Activated CD8-positive, alpha-beta memory T cell treated with anti-CD3 and anti-CD28 coated beads for 36 hours (primary cell): ENCODE results near the gene TARDBP. TPM values are rescaled to one million over a fixed set of nuclear protein-coding genes. Genes with fewer than 3 reads are reported as not detected.
"Not testable (repeated sequence)": the region's sequence is repeated elsewhere in the genome, so short reads cannot be mapped to it uniquely, and the experiment has no call there.

Experiments
- CTCF ChIA-PET: fragments of 350-600 bp; sonication (Branson Sonifier 250); formaldehyde crosslinking; loops from one replicate; lab custom pipeline; 2021; ENCODE audit warnings: antibody characterized with exemption; lab: Charles Lee
- POLR2A ChIA-PET: fragments of 350-600 bp; sonication (Branson Sonifier 250); formaldehyde crosslinking; loops from one replicate; lab custom pipeline; 2021; ENCODE audit warnings: antibody characterized with exemption; lab: Charles Lee
- total RNA-seq, 2 experiments: library from RNA; stranded (reverse); gene quantifications; one replicate each; pipeline ENCODE4 v1.2.3, GENCODE V29; 2021

TARDBP gene
- total RNA-seq, 2 experiments from 2014 or later: 203 to 212 TPM

GRCh38 chr1:10989920-10990516 is 22.4 kb upstream of the TARDBP start:
- CTCF ChIA-PET, POLR2A ChIA-PET: not testable (repeated sequence)

DNA sequence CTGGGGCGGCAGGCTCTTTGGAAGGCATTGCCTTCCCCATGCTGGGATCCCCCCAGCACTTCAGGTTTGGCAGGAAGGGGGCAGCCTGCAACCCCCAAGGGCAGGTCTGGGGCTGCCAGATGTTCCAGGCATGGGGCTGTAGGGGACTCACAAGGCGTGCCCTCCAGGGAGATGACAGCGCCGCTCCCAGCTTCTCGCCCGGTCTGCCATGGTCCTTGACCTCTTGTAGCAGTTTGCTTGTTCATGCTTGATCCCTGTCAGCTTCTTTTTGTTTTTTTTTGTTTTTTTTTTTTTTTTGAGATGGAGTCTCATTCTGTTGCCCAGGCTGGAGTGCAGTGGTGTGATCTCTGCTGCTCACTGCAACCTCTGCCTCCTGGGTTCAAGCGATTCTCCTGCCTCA is 21.6 kb upstream of the TARDBP start:
- POLR2A ChIA-PET: no interaction called here
- CTCF ChIA-PET: interaction anchor here (0.6 to 0.7 kb wide), 2 partner anchors 20 to 1850 kb away, joined by 3 read pairs; no protein-coding TSS in a partner anchor

DNA sequence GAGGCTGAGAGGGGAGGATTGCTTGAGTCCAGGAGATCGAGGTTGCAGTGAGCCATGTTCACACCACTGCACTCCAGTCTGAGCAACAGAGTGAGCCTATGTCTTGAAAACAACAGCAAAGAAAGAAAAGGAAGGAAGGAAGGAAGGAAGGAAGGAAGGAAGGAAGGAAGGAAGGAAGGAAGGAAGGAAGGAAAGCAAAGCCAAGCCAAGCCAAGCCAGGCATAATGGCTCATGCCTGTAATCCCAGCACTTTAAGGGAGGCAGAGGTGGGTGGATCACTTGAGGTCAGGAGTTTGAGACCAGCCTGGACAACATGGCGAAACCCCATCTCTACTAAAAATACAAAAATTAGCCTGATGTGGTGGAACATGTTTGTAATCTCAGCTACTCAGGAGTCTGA is 20.4 kb upstream of the TARDBP start:
- CTCF ChIA-PET, POLR2A ChIA-PET: not testable (repeated sequence)

GRCh38 chr1:10992864-10993263 is 19.6 kb upstream of the TARDBP start:
- POLR2A ChIA-PET: no interaction called here
- CTCF ChIA-PET: no interaction called here

DNA sequence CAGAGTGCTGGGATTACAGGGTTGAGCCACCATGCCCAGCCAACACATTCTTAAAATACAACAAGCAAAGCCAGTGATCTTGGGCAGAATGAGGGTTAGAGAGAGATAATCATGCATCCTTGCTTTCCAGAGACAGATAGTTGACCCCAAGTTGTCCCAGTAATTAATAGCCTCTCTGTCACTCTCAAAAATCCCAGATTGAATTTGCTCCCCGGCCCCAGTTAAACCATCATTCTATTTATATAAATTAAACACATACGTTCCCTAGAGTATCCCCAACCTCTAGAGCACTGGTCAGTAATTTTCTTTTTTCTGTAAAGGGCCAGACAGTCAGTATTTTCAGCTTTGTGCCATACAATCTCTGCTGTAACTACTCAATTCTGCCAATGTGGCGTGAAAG is 16.4 kb upstream of the TARDBP start:
- POLR2A ChIA-PET: no interaction called here
- CTCF ChIA-PET: no interaction called here

GRCh38 chr1:11000526-11000925 is 11.9 kb upstream of the TARDBP start:
- CTCF ChIA-PET: no interaction called here
- POLR2A ChIA-PET: no interaction called here

DNA sequence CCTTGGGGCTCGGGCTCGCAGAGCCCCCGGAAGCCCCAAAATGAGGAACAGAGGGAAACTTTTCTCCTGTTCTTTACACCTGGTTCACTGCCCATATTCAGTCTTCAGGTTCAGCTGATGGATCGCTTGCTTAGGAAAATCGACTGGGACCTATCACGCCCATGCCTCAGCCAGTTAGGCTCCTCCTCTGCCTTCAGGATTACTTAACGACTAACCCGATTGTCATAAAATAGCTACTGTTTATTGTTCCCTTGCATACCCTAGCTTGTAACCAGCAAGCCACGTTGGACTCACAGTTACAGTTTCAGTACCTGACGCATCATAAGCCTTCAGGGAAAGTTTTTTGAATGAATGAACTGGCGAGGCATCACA is 692 bp downstream of the TARDBP start:
- ChIA-PET POLR2A (interaction anchor here (0.6 to 0.8 kb wide), 4 partner anchors 26 to 260 kb away, joined by 3 to 7 read pairs (median 4); no protein-coding TSS in a partner anchor), CTCF (interaction anchor here (0.7 kb wide), 1 partner anchor 115 kb away, joined by 3 read pairs; no protein-coding TSS in a partner anchor)

- POLR2A ChIA-PET: interaction anchor here (0.7 kb wide), 1 partner anchor 81 kb away, joined by 5 read pairs; no protein-coding TSS in a partner anchor
- CTCF ChIA-PET: not testable (repeated sequence)
These were observed 6.9 kb downstream of the TARDBP start for GRCh38 chr1:11019358-11019757.

DNA sequence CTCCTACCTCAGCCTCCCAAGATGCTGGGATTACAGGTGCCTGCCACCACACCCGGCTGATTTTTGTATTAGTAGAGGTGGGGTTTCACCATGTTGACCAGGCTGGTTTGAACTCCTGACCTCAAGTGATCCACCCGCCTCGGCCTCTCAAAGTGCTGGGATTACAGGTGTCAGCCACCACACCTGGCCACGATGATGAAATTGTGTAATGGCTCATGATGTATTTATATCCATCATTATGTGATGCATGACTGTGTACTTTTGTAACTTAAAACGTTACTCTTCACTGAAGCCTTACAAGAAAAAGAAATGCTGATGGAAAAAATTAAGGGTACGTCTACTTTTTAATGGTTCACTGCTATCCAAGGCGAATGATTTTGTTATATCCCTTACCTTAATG is 7.5 kb downstream of the TARDBP start:
- POLR2A ChIA-PET: interaction anchor here (0.7 kb wide), 1 partner anchor 80 kb away, joined by 5 read pairs; no protein-coding TSS in a partner anchor

GRCh38 chr1:11023201-11023600 is 10.7 kb downstream of the TARDBP start:
- ChIA-PET POLR2A (no interaction called here), CTCF (no interaction called here)

More for the DNA sequence above, 7.5 kb downstream of the TARDBP start:
- CTCF ChIA-PET: no interaction called here

GRCh38 chr1:11024154-11024873 is 11.9 kb downstream of the TARDBP start:
- ChIA-PET POLR2A (no interaction called here), CTCF (interaction anchor here (1.3 kb wide), 1 partner anchor 13 kb away, joined by 3 read pairs; no protein-coding TSS in a partner anchor)

DNA sequence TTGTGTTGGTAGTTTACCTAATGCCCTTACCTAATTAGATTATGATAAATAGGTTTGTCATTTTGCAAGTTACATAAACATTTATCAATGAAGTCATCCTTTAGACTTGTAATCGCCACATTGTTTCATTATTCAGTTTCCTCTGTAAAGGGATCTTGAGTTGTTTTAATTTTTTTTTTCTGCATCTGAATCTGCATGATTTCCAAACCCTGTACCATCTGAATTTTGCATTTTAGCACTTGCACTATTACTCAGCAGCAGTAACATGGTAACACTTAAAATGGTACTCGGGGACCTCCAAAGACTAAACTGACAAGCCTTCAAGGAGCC is 12.4 kb downstream of the TARDBP start:
- CTCF ChIA-PET: interaction anchor here (1.3 kb wide), 1 partner anchor 12 kb away, joined by 3 read pairs; no protein-coding TSS in a partner anchor
- POLR2A ChIA-PET: no interaction called here

GRCh38 chr1:11025618-11026017 is 13.2 kb downstream of the TARDBP start:
- POLR2A ChIA-PET: no interaction called here
- CTCF ChIA-PET: interaction anchor here (1.3 kb wide), 1 partner anchor 12 kb away, joined by 3 read pairs; no protein-coding TSS in a partner anchor

DNA sequence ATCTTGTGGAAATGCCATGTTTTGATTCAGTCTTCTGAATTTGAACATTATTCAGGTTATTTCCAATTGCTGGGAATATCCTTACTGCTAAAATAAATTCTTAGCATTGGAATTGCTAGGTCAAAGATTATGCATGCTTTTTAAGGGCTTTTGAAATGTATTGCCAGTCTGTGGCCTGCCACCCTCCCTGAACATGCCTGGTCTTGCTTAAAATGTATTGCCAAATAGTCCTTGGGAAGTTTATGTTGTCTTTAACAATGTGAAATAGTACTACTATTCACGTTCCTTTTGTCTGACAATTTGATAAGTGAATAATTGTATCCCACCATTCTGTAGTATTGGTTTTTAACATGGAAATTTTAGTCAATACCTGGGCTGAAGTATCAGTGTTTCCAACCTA is 13.6 kb downstream of the TARDBP start:
- CTCF ChIA-PET: no interaction called here

GRCh38 chr1:11026903-11027302 is 14.4 kb downstream of the TARDBP start:
- ChIA-PET CTCF (interaction anchor here (1.2 kb wide), 1 partner anchor 11 kb away, joined by 11 read pairs; no protein-coding TSS in a partner anchor), POLR2A (interaction anchor here (1.0 kb wide), 1 partner anchor 15 kb away, joined by 3 read pairs; the partner anchor contains the start of gene TARDBP)

More for the DNA sequence above, 13.6 kb downstream of the TARDBP start:
- POLR2A ChIA-PET: no interaction called here

GRCh38 chr1:11027316-11027715 is 14.9 kb downstream of the TARDBP start:
- POLR2A ChIA-PET: interaction anchor here (1.0 kb wide), 1 partner anchor 15 kb away, joined by 3 read pairs; the partner anchor contains the start of gene TARDBP
- CTCF ChIA-PET: interaction anchor here (1.2 kb wide), 1 partner anchor 10 kb away, joined by 11 read pairs; no protein-coding TSS in a partner anchor

- CTCF ChIA-PET: no interaction called here
These were observed 15.6 kb downstream of the TARDBP start for GRCh38 chr1:11028018-11028417.

DNA sequence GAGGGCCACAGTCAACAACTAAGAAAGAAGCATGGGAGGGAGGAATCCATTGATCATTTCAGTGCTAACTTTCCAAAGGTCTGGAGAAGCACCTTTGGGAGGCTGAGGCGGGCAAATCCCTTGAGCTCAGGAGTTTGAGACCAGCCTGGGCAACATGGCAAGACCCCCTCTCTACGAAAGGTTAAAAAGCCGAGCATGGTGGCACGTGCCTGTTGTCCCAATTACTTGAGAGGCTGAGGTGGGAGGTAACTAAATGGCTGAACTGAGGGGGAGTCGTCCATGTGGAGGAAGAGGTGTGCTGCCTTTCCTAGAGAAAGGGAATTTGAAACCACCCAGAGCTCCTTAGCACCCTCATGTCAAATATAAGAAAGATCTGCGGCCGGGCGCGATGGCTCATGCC is 18.4 kb downstream of the TARDBP start:
- ChIA-PET CTCF (interaction anchor here (1.3 kb wide), 1 partner anchor 49 kb away, joined by 4 read pairs; no protein-coding TSS in a partner anchor), POLR2A (no interaction called here)

More at GRCh38 chr1:11028018-11028417, 15.6 kb downstream of the TARDBP start:
- POLR2A ChIA-PET: no interaction called here

DNA sequence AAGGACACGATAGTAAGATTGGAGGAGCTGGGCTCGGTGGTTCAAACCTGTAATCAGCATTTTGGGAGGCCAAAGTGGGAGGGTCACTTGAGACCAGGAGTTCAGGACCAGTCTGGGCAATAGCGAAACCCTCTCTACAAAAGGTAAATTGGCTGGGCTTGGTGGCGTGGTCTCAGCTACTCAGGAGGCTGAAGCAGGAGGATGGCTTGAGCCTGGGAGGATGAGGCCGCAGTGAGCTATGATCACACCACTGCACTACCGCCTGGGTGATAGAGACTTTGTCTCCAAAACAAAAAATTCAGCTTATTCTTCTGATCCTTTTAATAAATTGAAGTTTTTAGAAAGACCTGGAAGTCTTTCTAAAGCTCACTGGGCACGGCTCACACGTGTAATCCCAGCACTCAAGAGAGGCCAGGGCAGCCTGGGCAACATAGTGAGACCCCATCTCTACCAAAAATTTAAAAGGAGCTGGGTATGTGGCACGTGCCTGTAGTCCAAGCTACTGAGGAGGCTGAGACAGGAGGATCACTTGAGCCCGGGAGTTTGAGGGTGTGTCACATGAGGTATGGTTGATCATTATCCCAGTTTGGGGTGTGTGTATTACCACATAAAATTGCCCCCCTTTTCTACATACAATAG is 19.3 kb downstream of the TARDBP start:
- ChIA-PET CTCF (interaction anchor here (1.3 kb wide), 1 partner anchor 48 kb away, joined by 4 read pairs; no protein-coding TSS in a partner anchor), POLR2A (no interaction called here)
